SH-SY5Y (cell line): Measurements from ENCODE around the gene ZNF660.

Experiments
- GATA2 ChIP-seq: IDR thresholded peaks from 2 replicates; pipeline ENCODE4 v1.6.1; 2011; ENCODE audit warnings: mild to moderate bottlenecking, low read depth, low read length
- GATA3 ChIP-seq: IDR thresholded peaks from 2 replicates; pipeline ENCODE4 v1.6.1; 2011; ENCODE audit warnings: low read depth, mild to moderate bottlenecking, low read length, moderate library complexity

DNA sequence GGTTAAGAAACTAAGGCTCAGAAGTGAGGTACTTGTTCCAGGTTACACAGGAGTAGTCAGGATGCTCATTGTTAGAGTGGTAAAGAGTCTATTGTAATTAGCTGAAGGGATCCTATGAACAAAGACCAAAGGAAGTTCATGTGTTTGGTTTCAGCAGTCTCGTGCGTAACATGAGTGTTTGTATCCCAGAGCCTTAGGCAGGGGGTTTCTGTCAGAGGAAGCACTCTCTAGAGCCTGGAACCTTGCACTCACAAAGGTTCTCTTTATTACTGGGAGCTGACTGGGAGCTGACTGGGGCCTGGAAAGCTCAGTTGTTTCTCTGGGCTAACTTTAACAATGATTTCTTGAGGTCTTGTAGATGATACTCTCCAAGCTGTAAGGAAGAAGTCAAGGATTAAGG is 44.0 kb downstream of the ZNF660 start:
- TF ChIP-seq GATA2 (no peak), GATA3 (no peak)
